G401 (cell line): ENCODE data around the gene EEF1AKMT4. TPM values are rescaled to one million over a fixed set of nuclear protein-coding genes. Genes with fewer than 3 reads are reported as not detected.

Experiments used
- DNase-seq: peaks from one replicate; pipeline ENCODE4 v3.0.0-alpha.2; 2015; ENCODE audit warnings: low spot score
- in situ Hi-C: cut with HindIII; loops from 2 replicates; pipeline ENCODE4 v1.10.0; 2016; ENCODE audit warnings: low sequenced_read_pairs, mixed read lengths
- total RNA-seq: library from RNA; depleted of rRNA; stranded (reverse); fragments of >200 nt; shearing (Covaris generic); gene quantifications from 2 replicates; pipeline ENCODE4 v1.2.3, GENCODE V29; 2014

Gene EEF1AKMT4
- total RNA-seq, 1 experiment from 2014 or later, result 18.8 TPM

DNA sequence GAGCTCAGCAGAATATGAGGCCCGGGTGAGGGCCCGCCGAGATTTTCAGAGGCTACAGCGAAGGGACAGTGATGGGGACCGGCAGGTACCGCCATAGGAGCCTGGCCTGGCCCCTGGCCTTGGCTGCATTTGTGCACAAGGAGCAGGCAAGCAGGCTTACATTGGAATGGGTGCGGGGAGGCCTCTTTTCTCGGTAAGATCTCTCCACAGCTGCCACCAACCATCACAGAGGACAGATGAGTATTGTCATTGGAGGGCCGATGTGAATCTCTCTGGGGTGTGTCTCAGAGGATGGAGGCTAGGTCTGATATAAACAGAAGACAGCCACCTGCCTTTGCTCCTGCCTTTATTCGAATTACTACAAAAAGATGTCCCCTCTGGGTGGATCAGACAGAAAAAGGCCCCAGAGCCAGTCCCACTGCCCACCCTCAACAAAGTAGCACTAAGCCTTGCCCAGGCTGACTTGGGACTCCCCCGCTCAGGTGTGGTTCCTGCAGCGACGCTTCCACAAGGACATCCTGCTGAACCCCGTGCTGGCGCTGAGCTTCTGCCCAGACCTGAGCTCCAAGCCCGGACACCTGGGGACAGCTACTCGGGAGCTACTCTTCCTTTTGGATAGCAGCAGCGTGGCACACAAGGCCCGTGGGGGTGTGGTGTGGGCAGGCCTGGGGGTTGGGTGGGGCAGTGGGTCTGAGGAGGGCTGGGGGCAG lies 14.6 kb upstream of the EEF1AKMT4 start:
- DNase-seq, result peak; percentile 30
- in situ Hi-C loops, result no loop called here

DNA sequence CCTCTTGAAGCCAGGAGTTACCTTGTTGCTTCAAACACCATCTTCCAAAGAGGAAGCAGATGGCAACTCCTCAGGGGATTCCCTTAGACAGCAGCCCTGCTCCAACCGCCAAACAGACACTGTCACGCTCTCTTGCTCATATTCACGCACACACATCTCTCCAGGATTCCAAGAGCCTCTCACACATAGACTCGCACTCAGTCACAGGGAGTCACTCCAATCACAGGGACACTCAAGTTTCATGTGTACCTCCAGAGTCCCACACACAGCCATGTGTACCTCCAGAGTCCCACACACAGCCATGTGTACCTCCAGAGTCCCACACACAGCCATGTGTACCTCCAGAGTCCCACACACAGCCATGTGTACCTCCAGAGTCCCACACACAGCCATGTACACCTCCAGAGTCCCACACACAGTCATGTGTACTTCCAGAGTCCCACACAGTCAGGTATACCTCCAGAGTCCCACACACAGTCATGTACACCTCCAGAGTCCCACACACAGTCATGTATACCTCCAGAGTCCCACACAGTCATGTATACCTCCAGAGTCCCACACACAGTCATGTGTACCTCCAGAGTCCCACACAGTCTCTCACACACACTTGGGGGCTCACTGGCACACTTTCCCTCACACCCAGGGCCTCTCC lies 14.0 kb upstream of the EEF1AKMT4 start:
- in situ Hi-C loops, result no loop called here
- no peak for DNase-seq

DNA sequence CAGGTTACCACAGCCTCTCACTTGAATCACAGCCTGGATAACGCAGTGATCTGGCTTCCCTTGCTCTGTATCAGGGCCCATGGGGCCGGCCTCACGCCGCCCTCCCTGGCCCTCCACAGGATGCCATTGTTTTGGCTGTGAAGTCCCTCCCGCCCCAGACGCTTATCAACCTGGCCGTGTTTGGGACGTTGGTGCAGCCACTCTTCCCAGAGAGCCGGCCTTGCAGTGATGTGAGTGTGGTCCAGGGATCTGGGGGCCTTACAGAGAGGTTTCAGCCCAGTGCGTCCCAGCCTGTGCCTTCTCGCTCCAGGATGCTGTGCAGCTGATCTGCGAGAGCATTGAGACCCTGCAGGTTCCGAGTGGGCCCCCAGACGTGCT lies 13.4 kb upstream of the EEF1AKMT4 start:
- no peak for DNase-seq
- in situ Hi-C loops, result no loop called here

DNA sequence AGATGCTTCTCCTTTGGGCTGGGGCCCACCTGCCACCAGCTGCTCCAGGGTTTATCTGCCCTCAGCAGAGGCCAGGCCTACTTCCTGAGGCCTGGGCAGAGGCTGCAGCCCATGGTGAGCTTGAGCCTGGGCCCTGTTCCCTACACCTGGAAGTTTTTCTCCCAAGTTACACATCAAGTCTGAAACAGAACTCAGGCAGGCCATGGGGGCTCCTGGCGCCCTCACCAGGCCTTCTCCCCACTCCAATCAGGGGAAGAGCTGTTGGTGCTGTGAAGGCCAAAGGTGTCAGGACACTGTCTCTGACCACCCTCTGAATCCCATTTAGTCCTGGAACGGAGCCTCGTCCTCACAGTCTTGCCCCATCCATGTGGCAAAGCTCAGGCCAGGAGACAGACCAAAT lies 12.8 kb upstream of the EEF1AKMT4 start:
- in situ Hi-C loops, result no loop called here

DNA sequence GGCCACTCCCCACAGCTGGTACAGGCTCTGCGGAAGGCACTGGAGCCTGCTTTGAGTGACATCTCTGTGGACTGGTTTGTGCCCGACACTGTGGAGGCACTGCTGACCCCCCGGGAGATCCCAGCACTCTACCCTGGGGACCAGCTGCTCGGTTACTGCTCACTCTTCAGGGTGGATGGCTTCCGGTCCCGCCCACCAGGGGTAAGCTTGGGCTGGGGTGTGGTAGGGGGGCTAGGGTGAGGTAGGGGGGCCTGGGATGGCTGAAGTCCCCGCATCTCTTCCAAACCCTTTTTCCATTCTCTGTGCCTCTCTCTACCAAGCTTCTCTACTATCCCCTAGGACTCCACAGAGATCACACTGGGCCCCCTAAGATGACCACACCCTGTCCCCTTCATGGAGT lies 12.3 kb upstream of the EEF1AKMT4 start:
- in situ Hi-C loops, result no loop called here
- DNase-seq, result no peak

More for the DNA sequence above, 12.8 kb upstream of the EEF1AKMT4 start:
- no peak for DNase-seq

DNA sequence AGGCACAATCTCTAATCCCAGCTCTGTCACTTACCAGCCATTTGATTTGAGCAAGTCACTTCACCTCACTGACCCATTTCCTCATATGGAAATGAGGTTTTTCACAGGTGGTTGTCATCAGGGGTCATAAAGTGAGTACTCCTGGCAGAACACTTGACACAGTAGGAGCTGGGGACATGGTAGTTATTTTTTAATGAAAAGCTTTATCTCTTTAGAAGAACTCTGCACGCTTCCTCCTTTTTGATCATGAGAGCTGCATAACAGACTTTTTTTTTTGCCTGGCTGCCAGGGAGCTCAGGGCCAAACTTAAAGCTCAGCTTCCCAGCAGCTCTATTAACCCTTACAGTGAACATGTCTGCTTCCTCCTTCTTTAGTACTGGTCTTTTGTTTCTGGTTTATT lies 11.7 kb upstream of the EEF1AKMT4 start:
- in situ Hi-C loops, result no loop called here
- no peak for DNase-seq

DNA sequence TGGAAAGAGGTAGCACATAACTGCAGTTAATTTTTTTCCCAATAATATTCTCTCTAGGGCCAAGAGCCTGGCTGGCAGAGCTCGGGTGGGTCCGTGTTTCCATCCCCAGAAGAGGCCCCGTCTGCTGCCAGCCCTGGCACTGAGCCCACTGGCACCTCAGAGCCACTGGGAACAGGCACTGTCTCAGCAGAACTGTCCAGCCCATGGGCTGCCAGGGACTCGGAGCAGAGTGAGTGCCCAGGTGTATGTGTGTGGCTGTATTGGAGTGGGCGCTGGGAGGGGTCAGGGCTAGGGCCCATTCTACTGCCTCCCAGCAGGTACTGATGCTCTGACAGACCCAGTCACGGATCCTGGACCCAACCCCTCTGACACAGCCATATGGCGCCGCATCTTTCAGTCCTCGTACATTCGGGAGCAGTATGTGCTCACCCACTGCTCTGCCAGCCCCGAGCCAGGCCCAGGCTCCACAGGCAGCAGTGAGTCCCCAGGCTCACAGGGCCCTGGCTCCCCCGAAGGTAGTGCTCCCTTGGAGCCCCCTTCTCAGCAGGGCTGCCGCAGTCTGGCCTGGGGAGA lies 11.1 kb upstream of the EEF1AKMT4 start:
- peak; percentile 72 for DNase-seq
- in situ Hi-C loops, result no loop called here

DNA sequence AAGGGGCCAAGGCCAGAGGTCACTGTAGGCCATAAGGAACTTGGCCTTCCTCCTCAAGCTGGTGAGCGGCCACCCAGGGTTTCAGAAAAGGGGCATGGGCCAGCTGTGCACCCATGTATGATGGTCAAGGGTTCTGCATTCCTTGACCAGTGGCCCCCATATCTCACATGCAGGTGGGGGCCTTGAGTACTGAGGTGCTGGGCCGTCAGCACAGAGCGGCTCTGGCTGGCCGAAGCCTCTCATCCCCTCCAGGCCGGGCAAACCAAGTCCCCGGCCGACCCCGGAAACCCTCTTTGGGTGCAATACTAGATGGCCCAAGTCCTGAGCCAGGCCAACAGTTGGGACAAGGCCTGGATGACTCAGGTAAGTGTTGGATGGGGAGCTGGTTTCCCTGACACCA lies 10.3 kb upstream of the EEF1AKMT4 start:
- in situ Hi-C loops, result no loop called here
- DNase-seq, result no peak

DNA sequence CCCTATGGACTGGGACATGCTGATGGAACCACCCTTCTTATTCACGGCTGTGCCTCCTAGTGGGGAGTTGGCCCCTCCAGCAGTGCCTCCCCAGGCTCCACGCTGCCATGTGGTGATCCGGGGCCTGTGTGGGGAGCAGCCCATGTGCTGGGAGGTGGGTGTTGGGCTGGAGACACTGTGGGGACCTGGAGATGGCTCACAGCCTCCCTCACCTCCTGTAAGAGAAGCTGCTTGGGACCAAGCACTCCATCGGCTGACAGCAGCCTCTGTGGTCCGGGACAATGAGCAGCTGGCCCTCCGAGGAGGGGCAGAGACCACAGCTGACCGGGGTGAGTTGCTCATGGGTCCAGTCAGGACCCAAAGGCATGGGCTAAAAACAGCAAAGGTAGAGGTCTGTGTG lies 9.8 kb upstream of the EEF1AKMT4 start:
- no peak for DNase-seq
- in situ Hi-C loops, result no loop called here

DNA sequence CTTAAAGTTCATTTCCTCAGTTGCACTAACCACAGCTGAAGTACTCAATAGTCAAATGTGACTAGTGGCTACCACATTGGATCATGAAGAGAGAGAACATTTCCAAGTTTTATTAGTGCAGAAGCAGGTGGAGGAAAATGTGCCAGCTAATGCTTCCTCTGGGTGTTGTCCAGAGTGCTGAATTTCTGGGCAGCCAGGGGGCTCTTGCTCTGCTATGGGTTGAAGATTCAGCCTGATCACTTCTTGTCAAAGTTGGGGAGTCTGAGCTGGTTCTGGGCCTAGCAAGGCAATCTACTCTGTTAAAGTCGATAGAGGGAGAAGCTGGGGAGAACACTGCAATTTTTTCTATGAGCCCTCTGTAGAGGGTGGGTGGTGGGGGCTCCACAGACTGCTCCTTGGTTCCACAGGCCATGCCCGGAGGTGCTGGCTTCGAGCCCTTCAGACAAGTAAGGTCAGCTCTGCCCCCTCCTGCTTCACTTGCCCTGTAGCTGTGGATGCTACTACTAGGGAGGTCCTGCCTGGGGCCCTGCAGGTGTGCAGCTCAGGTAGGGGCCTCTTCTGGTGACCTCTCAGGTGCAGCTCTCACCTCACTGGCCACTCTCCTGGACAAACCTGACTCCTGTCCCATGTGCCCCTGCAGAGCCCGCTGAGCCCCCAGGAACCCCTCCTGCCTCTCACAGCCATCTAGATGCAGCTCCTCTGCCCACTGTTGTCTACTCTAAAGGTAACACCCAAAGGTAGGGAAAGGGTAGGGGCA lies 8.9 kb upstream of the EEF1AKMT4 start:
- in situ Hi-C loops, result no loop called here
- no peak for DNase-seq

DNA sequence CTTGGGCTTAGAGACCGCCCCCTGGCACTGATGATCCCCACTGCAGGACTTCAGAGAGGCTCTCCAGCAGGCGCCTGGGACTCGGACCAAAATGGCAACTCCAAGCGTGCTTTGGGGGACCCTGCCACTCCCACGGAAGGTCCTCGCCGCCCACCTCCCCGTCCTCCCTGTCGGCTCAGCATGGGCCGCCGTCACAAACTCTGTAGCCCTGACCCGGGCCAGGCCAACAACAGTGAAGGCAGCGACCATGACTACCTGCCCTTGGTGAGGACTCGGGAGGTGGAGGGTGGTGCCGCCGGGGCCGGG lies 8.4 kb upstream of the EEF1AKMT4 start:
- in situ Hi-C loops, result no loop called here
- DNase-seq, result no peak

DNA sequence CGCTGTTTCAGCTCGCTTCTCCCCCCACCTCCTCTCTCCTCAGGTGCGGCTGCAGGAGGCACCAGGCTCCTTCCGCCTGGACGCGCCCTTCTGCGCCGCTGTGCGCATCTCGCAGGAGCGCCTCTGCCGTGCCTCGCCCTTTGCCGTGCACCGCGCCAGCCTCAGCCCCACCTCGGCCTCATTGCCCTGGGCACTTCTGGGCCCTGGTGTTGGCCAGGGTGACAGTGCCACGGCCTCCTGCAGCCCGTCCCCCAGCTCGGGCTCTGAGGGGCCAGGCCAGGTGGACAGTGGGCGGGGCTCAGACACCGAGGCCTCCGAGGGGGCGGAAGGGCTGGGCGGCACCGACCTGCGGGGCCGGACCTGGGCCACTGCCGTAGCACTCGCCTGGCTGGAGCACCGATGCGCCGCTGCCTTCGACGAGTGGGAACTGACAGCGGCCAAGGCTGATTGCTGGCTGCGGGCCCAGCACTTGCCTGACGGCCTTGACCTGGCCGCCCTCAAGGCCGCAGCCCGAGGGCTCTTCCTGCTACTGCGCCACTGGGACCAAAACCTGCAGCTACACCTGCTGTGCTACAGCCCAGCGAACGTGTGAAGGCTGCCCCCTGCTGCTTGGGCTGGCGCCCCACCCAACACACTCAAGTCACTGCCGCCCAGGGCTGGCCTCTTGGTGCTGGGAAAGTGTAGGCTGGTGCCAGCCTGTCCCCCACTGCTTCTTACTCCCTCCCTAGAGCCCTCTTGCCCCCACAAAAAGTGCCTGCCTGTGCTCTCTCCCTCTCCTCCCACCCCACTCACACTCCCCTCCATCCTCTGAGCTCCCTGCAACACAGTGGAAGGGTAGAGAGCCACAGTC lies 7.8 kb upstream of the EEF1AKMT4 start:
- DNase-seq, result no peak
- in situ Hi-C loops, result no loop called here

DNA sequence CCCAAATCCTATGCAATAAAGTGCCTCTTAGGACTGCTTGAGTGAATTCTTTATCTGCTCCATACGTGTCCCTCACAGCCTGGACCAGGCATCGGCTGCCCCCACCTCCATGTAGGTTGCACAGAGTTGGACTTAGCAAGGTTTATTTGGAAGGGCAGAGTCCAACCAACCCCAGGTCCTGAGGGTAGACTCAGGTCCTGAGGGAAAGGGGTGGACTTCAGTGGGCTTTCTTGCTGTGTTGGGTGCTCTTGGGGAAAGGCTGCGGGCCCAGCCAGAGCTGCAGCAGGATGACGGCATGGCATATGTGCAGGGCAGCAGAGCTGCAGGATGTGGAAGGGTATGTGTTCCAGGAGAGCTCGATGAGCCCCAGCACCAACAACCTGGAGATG lies 7.2 kb upstream of the EEF1AKMT4 start:
- in situ Hi-C loops, result no loop called here
- no peak for DNase-seq

DNA sequence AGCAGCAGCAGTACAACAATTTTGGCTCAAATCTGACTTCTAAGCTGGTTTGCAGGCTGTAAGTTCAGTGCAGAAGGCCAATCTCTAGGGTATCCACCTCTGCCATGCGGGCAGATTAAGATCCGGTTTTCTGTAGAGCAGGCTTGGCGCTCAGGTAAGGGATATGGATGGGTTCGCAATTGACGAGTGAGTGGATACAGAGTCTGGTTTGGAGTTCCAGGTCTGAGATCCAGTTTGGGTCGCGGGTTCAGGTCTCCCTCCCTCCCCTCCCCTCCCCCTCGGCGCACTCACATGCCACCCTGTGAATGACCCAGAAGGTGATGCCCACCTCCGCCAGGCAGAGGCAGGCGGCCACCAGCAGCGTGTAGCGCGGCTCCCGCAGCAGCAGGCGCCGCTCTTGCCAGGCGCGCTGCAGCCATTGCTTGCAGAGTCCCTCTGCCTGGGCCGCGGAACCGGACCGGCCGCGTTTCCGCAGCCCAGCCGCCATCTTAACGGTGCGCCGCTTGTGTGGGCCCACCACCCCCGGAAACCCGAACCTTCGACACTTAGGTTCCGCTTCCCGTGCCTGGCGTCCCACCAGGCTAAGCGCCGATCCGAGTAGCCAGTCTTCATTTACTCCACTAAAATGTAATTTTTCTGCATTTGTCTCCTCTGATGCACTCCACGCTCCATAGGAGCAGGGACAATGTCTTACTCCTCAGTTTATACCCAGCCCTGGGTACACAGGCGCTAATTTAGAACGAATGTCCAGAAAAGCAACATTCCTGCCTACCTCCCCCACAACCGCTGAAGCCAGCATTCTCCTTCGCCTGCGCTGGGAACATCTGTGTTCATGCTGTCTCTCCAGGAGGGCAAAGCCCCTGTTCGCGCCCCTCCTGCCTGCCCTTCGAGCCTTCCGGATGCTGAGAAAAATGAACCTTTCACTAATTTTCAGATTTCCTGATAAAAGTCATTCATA lies 739 bp upstream of the EEF1AKMT4 start, which contains the start of gene ALG3:
ALG3 (minus strand) TSS at position 509 of the 958 bp plus-strand sequence; CDS start at position 487, 22 bp downstream.
- DNase-seq, result peak; percentile 81
- in situ Hi-C loops, result no loop called here

DNA sequence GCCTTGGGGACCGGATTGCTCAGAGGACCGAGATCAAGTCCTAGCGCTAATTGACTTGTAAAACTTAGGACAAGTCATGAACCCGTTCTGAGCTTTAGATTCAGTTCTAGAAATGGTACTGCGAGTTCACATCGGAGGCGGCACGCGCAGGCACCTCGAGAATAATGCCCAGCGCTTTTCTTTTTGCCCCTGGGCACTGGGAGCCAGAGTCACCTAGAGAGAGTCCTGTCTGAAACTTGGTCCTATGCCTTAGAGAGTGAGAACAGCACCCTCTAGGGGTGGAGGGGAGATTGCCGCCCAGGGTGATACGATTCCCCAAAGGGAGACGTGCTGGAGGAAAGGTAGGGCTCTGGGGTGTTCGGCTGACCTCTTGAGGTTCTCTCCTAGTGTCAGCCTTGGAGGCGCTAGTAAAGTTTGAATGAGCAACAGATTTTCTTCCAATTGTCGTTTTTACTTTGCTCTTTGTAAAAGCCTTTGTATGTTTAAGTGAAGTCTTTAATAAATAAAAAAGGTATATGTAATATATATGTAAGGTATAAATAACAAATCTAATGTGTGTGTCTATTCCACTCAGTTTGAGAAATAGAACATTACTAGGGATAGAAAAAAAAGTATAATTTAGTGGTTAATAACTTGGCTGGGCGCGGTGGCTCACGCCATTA lies 826 bp downstream of the EEF1AKMT4 start:
- in situ Hi-C loops, result no loop called here
- DNase-seq, result peak; percentile 84

DNA sequence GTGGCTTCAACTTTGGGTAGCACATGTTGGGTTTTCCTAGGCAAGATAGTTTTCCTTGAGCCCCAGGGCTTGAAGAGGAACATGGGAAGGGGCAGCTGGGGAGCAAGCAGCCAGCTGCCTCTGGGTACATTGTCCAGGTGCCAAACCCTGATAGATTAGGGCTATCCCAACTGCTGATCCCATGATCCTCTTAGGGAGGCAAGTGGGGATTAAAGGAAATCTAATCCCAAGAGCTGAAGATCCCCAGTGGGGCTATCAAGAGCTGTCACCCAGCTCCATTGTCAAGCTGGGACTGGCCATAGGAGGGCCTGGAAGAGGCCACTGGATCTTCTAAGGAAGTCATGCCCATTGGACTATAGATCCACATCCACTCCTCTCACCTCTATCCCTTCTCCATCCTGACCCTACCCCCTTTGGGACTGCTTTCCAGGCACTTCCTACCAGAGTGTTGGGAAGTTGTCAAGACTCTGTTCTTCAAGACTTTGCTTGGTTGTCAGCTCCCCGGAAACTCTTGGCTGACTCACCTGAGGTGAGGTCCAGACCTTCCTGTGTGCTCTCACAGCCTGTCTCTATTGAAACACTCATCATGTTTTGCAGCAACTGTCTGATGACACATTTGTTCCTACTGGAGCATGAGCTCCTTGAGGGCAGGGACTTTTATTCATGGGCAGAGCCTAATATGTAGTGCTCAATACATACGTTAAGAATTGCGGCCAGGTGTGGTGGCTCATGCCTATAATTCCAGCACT lies 6.0 kb downstream of the EEF1AKMT4 start:
- no peak for DNase-seq
- in situ Hi-C loops, result no loop called here
